ENCODE data around the gene CNKSR3.

The CNKSR3 gene

DNA sequence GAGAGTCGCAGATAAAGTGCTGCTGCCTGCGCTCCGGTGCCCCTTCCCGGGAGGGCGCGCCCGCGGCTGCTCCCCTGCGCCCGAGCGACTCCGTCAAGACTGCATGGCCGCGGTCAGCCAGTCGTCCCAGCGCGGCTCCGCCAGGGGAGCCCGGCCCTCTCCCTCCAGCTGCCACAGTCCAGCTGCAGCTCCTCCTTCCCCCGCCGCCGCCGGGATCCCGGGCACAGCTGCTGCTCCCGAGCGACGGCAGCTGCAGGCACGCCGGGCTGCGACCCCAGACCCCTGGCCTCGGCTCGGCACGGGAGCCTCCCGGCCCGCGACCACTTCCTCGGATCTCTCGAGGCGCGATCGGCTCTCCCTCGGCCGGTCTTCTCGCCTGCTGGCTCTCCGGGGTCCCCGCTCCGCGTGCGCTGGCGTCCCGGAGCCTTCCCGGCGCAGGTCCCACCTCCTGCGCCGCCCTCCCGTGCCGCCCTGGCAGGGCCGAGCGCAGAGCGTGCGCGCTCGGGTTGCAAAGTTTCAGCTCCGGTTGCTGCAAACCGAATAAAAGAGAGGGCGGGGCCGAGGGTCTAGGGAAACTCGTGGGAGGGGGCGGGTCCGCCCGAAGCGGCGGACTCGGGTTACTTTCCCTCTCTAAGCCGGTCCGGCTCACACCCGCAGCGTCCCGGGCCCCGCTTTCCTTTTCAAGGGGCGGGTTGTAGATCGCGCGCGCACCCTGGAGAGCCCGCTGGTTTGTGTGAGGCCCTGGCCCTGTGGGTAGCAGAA is at the start of gene CNKSR3:
Gene CNKSR3, minus strand, starts transcription at position 542 of the 762 bp plus-strand sequence. CDS start 571 bp downstream, outside the sequence.
- peak within 1 kb of the TSS; percentile 83 for H3K4me3 ChIP-seq (ENCODE audit: low read depth, low read length)

GRCh38 chr6:154558984-154559383 is 48.5 kb upstream of the CNKSR3 start:
- TF ChIP-seq CTCF (IDR thresholded peaks at IDR 0.05; ENCODE audit: control insufficient read depth, extremely low read depth, insufficient read depth), result no peak
- H3K4me3 ChIP-seq (ENCODE audit: low read depth, low read length), result no peak overlapping the region
- DNase-seq (ENCODE audit: low read depth), result no peak

More for the DNA sequence above, at the start of gene CNKSR3:
- DNase-seq (ENCODE audit: low read depth), result peak; percentile 82
- TF ChIP-seq CTCF (IDR thresholded peaks at IDR 0.05; ENCODE audit: control insufficient read depth, extremely low read depth, insufficient read depth), result no peak

DNA sequence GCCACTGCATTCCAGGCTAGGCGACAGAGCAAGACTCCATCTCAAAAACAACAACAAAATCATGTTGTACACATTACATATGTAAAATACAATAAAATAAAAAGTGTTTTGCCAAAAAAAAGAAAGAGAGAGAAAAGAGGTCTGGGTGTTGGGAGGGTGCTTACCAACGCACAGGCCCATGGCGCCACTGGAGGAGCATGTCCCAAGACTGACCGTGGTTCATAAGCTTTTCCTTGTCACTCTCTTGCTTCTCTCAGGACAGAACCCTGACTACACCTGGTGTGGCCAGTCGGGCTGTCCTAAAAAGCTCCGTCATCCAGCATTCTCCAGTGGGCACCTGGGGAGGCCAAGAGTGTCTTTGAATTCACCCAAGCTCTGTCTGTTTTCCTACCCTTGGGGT is 48.0 kb upstream of the CNKSR3 start:
- DNase-seq (ENCODE audit: low read depth), result no peak
- no peak overlapping the region for H3K4me3 ChIP-seq (ENCODE audit: low read depth, low read length)
- TF ChIP-seq CTCF (IDR thresholded peaks at IDR 0.05; ENCODE audit: control insufficient read depth, extremely low read depth, insufficient read depth), result no peak

DNA sequence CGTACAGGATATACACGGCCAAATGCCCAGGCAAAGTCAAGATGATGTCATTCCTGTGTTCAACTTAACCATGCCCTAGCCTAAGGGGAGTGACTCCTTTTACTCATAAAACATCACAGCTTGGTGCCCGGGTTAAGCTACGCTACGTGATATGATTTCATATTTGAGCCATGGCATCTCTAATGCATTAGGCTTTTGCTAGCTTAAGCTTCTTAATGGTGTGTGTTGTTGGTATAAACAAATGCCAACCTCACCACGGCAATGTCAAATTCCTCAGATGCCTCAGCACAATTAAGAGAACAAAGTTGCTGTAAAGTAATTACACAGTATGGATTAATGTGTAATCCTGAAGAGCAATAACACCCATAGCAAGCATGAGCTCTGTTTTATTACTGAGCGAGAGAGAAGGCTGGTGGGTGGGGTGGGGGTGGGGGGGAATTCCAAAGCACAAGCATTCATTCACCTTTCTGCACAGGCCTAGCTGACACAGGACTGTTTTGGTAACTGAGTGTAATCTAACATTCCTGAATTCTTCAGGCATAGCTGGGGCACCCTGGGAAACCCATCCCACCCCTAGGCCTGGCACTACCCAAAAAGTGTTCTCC is 44.7 kb upstream of the CNKSR3 start:
- TF ChIP-seq CTCF (IDR thresholded peaks at IDR 0.05; ENCODE audit: control insufficient read depth, extremely low read depth, insufficient read depth), result no peak
- no peak for DNase-seq (ENCODE audit: low read depth)
- no peak overlapping the region for H3K4me3 ChIP-seq (ENCODE audit: low read depth, low read length)

GRCh38 chr6:154554491-154554890 is 44.0 kb upstream of the CNKSR3 start:
- no peak for TF ChIP-seq CTCF (IDR thresholded peaks at IDR 0.05; ENCODE audit: control insufficient read depth, extremely low read depth, insufficient read depth)
- DNase-seq (ENCODE audit: low read depth), result no peak
- H3K4me3 ChIP-seq (ENCODE audit: low read depth, low read length), result no peak overlapping the region

DNA sequence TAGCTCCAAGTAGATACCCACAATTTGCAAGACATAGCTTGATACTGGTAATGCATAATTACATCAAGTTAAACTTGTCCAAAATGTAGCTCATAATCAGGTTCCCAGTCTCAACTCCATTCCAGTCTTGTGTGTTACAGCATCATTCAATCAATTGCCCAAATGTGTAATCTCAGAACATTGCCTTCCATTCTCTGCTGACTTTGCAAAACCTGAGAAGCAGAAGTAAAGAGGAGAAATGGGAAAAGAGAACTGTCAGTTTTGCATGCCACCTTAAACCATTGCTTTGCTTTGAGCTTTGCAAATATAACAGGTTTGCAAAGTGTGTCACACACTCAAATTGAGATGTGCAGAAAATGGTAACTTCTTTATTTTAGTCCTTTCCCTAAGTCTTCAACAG is 40.3 kb upstream of the CNKSR3 start:
- TF ChIP-seq CTCF (IDR thresholded peaks at IDR 0.05; ENCODE audit: control insufficient read depth, extremely low read depth, insufficient read depth), result no peak

More for the DNA sequence above, 40.3 kb upstream of the CNKSR3 start:
- H3K4me3 ChIP-seq (ENCODE audit: low read depth, low read length), result no peak overlapping the region
- DNase-seq (ENCODE audit: low read depth), result no peak

All from LNCaP clone FGC (cell line).